Measurements from ENCODE around the gene SPINK2.

- TF ChIP-seq CTCF (IDR thresholded peaks at IDR 0.05) (no peak), POLR2A (IDR thresholded peaks at IDR 0.05) (no peak)
These were observed 39.3 kb upstream of the SPINK2 start for GRCh38 chr4:56860781-56861180.
